Activated CD8-positive, alpha-beta memory T cell treated with anti-CD3 and anti-CD28 coated beads for 24 hours (primary cell): ENCODE data around the gene INPP5K.
"Not testable (repeated sequence)": the region's sequence is repeated elsewhere in the genome, so short reads cannot be mapped to it uniquely, and the experiment has no call there.

Source experiments
- DNase-seq: peaks from one replicate; pipeline ENCODE4 v3.0.0-alpha.2; 2020

Gene INPP5K

GRCh38 chr17:1546292-1546922 lies 30.0 kb upstream of the INPP5K start:
- no peak for DNase-seq

- DNase-seq, result no peak
Observed at GRCh38 chr17:1545618-1546017, 29.2 kb upstream of the INPP5K start.

DNA sequence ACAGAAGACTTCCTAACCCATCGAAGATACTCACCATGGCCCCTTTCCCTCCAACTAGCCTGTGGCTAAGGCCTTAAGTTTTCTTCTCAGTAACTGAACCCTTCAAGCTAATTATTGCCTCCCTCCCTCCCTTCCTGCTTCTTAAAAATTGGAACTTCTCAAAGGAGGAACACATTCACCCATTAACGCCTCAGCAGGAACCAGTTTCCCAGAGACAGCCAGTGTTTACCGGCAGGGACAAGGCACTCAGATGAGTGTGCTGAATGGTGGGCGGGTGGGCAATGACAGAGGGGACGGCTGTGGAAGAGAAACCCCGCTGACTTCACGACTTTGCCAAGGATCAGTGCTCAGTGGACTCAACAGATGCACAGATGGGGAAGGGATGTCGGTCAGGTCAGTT lies 25.9 kb upstream of the INPP5K start:
- no peak for DNase-seq

GRCh38 chr17:1541367-1541904 lies 25.0 kb upstream of the INPP5K start:
- no peak for DNase-seq

GRCh38 chr17:1539811-1540210 lies 23.4 kb upstream of the INPP5K start:
- no peak for DNase-seq

- no peak for DNase-seq
Observed at GRCh38 chr17:1535737-1536136, 19.3 kb upstream of the INPP5K start.

- no peak for DNase-seq
Observed at GRCh38 chr17:1533661-1534325, 17.4 kb upstream of the INPP5K start.

DNA sequence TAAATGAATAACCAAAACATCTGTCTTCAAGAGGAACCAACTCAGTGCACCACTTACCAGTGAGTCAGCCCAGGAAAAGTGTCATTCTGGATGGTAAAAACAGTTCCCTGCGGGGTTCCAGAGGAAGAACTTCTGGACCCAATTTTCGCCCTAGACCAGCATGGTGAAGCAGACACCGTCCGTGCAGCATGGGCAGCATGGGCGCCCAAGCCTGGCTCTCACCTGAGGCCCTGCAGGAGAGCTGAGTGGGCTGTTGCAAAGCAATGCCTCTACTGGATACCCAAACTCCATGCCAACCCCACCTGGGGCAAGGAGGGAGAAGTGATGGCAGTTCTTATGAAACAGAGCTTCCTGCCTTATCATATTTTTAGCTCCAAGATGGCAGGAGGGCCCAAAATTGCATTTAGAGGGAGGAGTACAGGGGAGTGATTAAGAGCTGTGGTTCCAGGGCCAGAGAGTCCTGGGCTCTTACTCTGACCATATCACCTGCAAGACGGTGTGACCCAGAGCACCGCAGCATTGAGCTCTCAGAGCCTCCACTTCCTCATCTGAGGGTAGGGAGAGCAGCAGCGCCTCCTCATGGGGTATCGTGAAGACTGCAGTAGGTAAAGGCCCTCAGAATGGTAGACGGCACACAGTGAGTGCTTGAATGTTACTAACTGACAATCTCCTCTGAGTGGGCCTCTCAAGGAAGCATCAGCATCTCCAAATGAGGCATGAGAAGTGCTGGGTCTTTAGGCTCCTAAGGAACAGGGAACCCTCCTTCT lies 16.6 kb upstream of the INPP5K start:
- DNase-seq, result peak; percentile 60

DNA sequence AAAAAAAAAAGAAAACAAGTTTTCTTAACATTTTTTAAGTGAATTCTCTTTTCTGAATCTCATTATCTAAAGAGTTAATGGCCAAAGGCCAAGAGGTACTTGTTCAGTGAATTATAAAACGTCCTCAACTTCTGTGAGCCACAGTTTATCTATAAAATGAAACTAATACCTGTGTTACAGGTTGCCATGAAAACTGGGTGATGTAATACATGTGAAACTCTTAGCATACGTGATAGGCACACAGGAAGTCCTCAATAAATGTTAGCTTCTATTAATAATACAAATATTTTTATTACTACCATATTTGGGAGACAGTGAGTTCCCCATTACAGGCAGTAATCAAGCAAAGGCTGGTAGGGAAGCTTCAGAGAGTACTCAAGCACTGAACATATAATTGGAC lies 13.5 kb upstream of the INPP5K start:
- DNase-seq, result no peak

DNA sequence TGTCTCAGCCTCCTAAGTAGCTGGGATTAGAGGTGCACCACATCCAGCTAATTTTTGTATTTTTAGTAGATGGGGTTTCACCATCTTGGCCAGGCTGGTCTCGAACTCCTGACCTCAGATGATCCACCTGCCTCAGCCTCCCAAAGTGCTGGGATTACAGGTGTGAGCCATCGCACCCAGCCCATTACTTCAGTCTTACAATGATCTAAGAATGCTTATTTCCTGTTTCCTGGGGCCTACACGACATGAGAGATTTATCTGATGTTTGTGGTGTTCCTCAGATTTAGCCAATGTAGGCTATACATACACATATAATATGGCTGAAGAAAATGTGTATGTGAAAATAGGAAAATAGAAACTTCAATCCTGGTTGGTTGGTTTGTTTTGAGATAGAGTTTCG lies 10.5 kb upstream of the INPP5K start:
- not testable (repeated sequence) for DNase-seq

DNA sequence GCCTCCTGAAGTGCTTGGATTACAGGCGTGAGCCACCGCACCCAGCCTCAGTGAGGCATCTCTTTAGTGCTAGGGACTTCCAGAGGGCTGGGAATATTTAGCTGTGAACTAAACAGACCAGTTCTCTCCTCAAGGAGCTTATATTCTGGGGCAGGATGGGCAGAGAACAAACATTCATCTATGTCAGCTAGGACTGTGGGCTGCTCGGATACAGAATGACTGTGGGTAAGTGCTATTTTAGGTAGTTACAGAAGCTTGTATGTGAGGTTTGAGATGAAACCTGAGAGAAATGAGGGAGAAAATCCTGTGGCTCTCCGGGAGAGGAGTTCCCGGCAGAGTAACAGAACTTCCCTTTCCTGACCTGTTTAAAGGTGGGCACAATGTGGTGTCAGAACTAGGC lies 6.2 kb upstream of the INPP5K start:
- no peak for DNase-seq

GRCh38 chr17:1521086-1521640 lies 4.8 kb upstream of the INPP5K start:
- no peak for DNase-seq

DNA sequence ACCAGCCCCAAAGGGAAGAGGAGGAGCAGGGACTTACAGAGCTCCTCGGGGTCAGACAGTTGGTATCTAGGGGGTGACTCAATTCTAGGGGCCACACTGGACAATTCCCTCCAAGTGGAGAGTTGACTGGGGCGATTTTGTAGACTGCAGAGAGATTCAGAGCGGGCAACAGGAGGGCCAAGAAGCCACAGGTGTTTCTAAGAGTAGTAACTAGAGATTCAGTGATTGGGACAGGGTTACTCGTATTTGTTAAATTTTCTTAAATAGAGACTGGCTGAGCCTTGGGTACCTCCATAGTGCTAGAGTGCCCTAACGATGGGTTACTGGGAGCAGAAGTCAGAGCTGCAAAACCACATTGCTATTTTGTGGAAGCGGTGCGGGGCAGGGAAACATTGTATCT lies 3.3 kb upstream of the INPP5K start:
- no peak for DNase-seq

DNA sequence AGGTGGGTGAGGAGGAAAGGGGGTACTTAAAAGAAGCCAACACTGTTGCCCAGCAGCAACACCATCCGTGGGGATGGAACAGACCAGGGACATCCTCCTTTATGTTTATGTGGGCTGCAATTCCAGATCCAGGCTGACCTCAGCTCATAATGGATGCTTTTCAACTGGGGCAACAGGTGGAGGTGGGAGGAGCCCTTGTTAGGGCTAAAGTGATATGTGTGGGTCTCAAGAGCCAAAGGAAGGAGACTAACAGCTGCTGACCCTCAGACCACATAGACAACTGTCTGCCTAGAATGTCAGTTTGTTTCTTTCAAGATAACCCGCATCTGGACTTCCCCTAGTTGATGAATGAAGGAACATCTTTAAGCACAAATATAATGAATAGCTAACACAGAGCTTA lies 2.0 kb upstream of the INPP5K start:
- DNase-seq, result no peak

DNA sequence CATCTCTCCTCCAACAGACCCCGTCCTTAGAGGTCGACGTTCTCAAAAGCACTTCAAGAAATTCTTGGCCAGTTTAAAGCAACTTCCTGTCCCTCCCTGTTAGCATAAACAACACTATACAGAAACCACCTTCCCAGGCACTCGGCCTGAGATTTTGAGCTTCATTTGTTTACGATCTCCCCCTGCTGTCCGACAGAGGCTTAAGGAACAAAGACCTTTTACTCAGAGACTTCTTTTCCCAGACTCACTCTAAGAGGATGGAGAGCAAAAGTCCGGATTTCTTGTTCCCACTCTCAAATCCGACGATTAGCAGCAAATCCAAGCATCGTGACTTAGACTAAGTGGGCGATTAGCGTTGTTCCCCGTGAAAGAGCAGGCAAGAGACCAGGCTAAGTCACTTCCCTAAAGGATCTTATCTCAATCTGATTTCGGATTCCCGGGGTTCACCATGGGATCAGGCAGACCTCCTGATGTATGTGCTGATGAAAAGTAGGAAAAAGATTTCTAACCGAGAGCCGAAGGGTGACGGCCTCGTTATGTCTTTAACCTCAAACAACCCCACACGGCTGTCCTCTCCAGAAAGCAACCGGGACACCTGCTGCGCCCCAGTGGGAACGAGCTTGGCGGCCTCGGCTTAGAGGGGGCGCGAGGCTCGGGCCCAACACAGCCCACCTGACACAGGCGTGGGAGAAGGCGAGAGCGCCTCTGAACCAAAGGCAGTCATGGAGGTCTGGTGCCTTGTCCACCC lies 598 bp downstream of the INPP5K start:
- DNase-seq, result peak; percentile 65

DNA sequence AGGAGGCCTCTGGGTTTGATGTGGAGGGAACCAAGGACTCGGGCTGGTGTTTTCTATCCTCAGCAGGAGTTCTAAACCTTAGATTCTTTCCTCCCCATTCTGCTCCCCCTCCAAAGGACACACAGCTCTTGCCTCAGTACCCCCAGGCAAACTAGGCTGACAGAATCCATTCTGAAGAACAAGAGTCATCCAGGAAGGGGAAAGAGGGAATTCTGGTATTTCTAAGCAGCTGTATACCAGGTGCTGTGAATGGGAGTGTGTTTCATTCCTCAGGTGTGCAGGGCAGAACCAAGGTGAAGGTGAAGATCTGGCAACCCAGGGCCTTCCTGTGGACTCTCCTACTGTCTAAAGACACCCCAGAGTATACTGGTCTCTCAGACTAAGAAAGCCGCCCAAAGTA lies 4.1 kb downstream of the INPP5K start:
- DNase-seq, result no peak

- no peak for DNase-seq
Observed at GRCh38 chr17:1511756-1512321, 4.6 kb downstream of the INPP5K start.

GRCh38 chr17:1511290-1511689 lies 5.1 kb downstream of the INPP5K start:
- no peak for DNase-seq

GRCh38 chr17:1509290-1509881 lies 7.0 kb downstream of the INPP5K start:
- DNase-seq, result no peak

- DNase-seq, result not testable (repeated sequence)
Observed at GRCh38 chr17:1508709-1509108, 7.7 kb downstream of the INPP5K start.

GRCh38 chr17:1506649-1507267 lies 9.7 kb downstream of the INPP5K start:
- DNase-seq, result no peak

DNA sequence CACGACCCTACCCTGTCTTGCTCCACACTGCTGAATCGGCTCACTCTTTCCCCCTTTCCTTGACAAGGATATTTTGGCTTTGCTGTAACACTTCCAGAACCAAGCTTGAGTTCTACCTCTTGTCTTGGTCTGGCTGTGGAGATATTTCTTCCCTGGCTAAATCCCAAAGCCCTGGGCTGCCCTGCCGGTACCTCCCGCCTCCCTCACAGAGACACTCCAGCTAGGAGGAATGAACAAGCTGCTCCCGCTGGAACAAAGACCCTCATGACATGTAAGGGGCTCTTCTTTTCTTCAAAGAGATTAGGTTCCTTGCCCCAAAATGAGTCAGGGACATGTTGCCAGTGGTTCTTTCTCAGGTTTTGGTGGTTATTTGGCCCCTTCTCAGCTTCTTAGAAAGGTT lies 10.8 kb downstream of the INPP5K start:
- DNase-seq, result no peak
